NCI-H146 treated with DMSO at 0.1 percent for 48 hours (cell line): ENCODE measurements around the gene CTXN2.
A peak's percentile ranks its signal among the peaks of the same experiment; 100 is the strongest.

Experiments used
- DNase-seq: peaks from one replicate; lab custom pipeline; 2025; ENCODE audit not compliant: unreplicated experiment; lab: John Stamatoyannopoulos, UW

CTXN2 gene

DNA sequence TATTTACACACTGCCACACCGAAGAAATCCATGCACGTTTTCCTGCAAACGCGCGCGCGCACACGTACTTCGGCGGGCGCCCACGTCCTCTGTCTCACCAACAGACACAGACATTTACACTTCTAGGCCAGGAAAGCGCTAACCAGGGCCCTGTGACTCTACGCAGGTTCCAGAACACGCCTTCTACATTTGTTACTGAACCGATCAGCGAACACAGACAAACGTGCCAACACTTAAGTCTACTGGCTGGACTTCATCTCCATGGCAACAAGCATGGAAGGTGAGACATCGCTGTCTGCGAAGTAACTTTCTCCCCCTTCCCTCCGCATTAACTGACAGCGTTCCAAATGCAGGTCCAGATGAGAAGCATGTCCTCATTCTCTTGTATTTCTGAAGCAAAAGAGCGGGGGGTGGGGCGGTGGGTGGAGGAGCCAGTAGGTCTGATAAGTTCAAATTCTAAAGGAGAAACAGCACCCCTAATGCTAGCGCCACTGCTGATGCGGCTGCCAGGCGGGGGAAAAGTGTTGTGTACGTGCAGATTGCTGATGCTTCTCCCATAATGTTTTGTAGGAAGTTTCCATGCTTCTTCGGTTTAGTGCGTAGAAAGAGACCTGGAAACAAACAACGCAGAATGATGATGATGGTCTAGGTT, at the start of gene CTXN2:
TSS of gene CTXN2 (plus strand) at position 92 of the 652 bp plus-strand sequence. CDS start 9,636 bp downstream, outside the sequence.
- peak; percentile 91 for DNase-seq

GRCh38 chr15:48143856-48144255, 47.6 kb upstream of the CTXN2 start:
- no peak for DNase-seq

DNA sequence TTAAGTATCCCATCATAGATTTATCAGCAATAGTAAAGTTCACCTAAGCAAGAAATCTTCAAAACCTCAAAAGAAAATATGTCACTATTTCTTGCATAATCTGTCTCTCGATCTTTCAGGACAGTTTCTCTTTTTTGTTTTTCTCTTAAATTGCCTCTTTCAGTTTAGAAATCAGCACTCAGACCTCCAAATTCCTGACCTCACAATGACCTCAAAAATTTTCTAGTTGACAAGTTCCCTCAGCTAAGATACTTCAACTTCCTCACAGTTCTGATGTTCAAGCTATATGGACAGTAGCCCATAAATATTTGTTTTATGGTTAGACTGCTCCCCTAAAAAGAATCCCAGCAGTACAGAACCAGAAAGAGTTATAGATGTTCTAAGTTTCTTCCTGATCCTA, 46.6 kb upstream of the CTXN2 start:
- no peak for DNase-seq

- no peak for DNase-seq
These were observed 45.5 kb upstream of the CTXN2 start for GRCh38 chr15:48145923-48146322.

DNA sequence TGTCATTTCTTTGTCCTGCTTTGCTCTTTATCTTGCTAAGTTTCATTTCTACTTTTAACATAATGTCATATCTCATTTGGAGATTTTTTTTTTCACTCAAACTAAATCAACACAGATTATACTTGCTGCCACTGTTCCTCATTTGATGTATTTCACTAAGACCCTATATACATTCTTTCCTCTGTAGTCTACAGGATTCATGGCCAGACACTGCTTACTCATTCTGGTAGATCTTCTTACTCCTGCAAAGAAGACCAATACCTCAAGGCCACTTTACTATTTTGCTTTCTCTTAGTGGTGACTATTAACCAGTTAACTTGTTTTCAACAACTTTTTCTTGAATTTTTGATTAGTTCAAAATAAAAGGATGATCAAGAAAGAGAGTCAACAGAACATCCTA, 44.1 kb upstream of the CTXN2 start:
- DNase-seq = no peak

- DNase-seq = no peak
These were observed 41.6 kb upstream of the CTXN2 start for GRCh38 chr15:48149858-48150257.

DNA sequence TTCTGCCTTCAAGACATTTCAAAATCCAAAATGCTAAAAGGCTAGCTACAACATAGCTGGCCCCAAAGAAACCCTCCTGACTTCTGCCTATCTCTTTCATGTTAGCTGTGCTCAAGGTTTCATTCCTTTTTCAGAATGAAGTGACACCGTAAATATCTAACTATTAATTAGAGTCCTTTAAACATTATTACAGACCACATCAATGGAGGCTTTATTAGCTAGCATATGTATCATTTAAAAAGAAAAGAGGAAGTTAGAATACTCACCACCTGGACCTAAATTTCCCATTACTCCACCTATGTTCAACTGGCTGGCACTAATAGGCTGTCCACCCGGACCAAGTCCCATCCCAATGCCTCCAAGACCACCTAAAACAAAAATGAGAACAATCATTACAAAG, 37.9 kb upstream of the CTXN2 start:
- no peak for DNase-seq

- DNase-seq = no peak
These were observed 22.8 kb upstream of the CTXN2 start for GRCh38 chr15:48168616-48169015.

DNA sequence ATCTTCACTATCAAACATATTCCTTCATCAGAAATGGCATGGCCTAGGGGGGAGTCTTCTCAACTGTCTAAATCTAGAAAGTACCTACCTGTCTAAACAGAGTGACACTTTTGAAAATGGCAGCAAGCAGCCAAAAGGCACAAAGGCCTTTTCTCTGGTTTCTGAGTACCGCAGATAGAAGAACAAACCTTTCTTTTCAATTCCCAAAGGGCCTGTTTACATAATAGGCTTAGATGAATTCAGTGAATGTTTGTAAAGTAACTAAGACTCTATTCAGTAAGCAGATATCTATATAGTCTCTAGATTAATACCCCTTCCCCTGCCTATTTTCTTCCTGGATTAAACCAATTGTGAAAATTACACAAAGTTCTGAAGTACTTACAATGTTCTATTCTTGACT, 20.5 kb upstream of the CTXN2 start:
- peak; percentile 53 for DNase-seq

DNA sequence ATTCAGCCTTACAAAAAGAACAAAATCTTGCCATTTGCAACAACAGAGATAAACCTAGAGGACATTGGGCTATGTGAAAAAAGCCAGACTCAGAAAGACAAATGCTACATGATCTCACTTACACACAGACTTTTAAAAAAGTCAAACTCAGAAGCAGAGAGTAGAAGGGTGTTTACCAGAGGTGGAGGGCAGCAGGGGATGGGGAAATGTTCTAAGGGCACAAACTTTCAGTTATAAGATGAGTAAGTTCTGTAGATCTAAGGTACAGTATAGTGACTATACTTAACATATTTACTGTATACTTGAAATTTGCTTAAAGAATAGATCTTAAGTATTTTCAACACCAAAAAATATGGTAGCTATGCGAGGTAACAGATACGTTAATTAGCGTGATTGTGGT, 16.3 kb upstream of the CTXN2 start:
- DNase-seq = no peak

DNA sequence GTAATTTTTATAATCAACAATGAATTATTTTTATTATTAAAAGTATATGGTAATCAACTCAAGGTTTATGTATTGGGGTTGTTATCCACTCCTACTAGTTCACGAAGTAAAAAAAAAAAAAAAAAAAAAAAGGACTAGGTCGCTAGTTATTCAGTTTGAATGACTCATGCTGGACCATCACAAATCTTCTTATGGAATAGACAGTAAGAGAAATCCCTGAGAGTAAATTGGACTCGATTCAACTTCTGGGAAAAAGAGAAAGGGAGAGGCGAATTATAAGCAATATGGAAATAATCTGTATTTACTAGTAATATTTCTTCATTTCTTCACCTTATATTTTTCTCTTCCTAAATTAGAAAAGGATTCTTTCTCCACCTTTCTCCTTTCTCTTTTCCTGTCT, 15.4 kb upstream of the CTXN2 start:
- DNase-seq = no peak

DNA sequence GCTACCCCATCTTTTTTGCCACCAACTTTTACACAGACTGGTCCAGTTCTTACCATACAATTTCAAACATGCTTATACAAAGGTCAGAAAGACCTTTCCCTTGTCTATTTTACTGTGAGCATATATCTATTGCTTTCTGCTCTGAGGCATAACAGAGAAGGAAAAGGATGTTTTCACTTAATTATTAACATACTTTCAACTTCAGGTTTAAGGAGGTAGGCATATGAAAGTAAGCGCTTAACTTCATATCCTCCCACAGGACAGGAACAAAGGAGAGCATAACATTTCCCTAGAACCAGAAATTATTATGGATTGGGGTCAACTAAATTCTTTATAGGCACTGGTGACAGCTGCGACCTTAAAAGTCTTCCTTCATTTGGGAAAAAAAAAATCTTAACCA, 14.5 kb upstream of the CTXN2 start:
- DNase-seq = no peak

DNA sequence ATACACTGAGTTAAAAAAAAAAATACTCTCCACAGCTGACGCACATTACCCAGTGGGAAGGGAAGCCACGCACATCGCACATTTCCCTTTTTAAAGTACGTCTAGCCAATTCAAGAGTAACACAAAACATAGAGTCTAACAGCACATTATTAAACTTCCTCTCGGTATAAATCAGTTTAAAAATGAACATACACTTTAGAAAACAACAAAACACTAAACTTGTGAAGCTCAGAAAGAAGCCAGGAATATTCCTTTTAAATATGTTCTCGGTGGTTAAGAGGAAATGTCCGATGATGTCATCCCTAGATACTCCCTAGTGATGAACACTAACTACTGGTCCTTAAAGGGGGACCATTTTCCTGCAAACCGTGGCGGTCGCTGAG, 14.1 kb upstream of the CTXN2 start:
- DNase-seq = peak; percentile 48

DNA sequence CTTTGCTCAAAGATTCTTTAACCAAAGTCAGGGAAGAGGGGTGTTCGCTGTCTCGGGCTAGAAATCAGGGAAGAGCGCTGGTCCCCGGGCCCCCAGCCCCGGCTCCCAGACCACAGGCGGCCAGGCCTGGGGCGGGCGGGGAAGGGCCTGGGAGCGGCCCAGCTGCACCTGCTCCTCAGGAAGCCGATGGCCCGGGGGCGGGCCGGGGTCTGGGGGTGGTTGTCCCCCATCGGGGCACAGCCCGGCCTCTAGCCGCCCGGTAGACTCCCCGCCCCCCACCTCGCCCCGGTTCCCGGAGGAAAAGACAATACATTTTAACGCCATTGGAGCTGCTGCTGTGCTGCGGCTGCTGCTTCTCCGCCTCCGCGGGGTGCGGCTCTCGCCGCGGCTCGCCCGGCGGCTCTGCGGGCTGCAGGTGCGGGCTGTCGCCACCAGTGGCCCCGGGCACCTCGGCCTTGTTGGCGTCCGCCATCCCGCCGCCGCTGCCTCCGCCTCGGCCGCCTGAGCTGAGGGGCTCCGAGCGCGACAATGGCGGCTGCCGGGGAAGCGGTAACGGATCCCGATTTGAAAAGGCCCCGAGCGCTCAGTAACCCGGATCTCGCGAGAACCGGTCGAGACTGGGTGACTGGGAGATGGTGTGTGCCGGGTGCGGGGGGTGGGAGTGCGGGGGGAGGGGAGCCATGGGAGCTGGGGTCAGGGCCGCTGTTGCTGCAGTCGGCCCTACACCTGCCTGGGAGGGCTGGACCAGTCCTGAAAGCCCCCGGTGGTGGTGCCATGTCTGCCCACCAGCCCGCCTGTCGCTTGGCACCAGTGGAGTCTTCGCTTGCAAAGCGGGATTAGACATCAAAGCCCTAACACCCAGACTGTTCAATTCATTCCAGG, 13.5 kb upstream of the CTXN2 start, which contains the start of gene MYEF2:
TSS of gene MYEF2 (minus strand) at position 530 of the 882 bp plus-strand sequence. CDS start at position 472, 58 bp downstream.
- DNase-seq = peak; percentile 49

GRCh38 chr15:48178648-48178931, 12.9 kb upstream of the CTXN2 start:
- no peak for DNase-seq

DNA sequence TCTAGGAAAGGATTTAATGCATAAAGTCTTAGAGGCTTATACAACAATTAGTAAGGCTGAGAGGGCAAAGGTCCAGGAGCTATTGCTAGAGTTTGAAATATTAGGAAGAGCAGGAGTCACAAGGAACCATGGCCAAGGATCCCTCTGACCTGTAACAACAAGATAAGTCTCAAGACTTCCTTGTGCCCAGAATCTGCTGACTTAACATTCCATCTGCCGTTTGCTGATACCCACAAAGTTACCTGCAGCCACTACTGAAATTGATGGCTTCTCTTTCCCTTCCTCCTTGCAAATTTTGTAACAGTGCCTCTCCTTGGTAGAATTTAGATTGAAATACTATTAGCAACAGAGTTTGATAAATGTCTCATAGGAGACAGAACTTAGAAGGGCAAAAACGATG, 8.7 kb upstream of the CTXN2 start:
- no peak for DNase-seq

- DNase-seq = no peak
These were observed 5.9 kb upstream of the CTXN2 start for GRCh38 chr15:48185529-48185928.

GRCh38 chr15:48186271-48186670, 5.2 kb upstream of the CTXN2 start:
- DNase-seq = no peak

- peak; percentile 23 for DNase-seq
These were observed 412 bp upstream of the CTXN2 start for GRCh38 chr15:48190932-48191573.

GRCh38 chr15:48202068-48202467, 10.6 kb downstream of the CTXN2 start:
- no peak for DNase-seq

- DNase-seq = no peak
These were observed 14.5 kb downstream of the CTXN2 start, which contains the start of gene SLC12A1 for GRCh38 chr15:48205981-48206380. Gene SLC12A1, plus strand, starts transcription at chr15:48206302. Its CDS starts 1,418 bp downstream, at chr15:48207720.

- DNase-seq = peak; percentile 19
These were observed 29.8 kb downstream of the CTXN2 start for GRCh38 chr15:48221261-48221660.
